GM21619 (cell line): ENCODE data around the gene SECISBP2L.

ENCODE experiments used
- ATAC-seq: cut with Tn5 transposase; IDR thresholded peaks from one replicate; pipeline ENCODE4 v1.9.1; 2021; ENCODE audit not compliant: unreplicated experiment

The SECISBP2L gene

DNA sequence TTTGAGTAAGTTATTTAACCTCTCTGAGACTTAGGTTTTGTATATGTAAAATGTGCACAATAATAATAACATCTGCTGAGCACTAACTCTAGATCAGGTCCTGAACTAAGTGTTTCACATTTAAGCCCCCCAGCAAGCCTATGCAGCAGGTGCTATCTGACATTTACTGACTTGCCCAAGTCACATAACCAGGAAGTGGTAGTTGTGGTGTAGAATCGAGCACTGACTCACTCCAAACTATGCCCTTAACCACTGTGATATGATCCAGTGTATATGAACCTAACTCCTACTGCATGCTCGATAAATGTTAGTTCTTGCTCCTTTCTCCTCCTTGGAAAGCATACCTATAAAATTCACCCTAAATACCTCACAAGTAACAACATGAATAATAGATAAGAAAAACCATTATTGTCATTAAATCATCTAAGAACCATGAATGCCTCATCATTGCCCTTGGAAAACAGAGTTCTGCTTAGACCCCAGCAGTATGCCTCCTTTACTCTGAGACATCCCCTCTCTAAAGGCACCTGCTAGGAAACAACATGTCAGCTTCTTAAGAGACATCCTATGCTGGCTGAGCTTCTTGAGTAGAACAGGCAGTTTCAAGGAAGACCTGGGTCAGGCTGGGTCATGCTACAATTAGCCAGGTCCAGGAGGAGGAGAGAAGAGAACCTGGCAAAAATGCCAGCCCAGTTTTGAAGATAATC, 79.5 kb downstream of the SECISBP2L start:
- peak; percentile 74 for ATAC-seq

- ATAC-seq, result peak; percentile 69
These were observed 80.3 kb downstream of the SECISBP2L start for GRCh38 chr15:48965972-48966371.

DNA sequence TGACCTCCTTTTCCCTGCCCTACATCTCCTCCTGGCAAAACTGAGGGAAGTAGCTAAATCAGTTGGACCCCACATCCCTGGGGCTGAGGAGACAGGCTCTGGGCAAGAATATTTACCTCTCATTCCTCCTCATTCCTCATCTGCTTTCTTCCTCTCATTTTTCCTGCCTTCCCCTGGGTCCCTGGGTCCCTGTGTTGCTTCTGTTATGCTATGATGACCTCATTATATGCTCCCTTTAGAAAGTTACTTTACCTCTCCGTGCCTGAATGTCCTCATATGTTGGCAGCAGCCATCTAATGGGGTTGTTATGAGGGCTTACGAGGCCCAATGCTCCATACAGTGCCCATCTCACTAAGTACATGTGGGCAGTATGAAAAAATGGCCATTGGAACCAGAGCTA, 81.3 kb downstream of the SECISBP2L start:
- no peak for ATAC-seq

GRCh38 chr15:48963524-48964113, 82.6 kb downstream of the SECISBP2L start, which contains the start of gene SHC4:
Gene SHC4 (minus strand): TSS chr15:48963919. CDS start chr15:48963015, 904 bp downstream.
- peak; percentile 35 for ATAC-seq

DNA sequence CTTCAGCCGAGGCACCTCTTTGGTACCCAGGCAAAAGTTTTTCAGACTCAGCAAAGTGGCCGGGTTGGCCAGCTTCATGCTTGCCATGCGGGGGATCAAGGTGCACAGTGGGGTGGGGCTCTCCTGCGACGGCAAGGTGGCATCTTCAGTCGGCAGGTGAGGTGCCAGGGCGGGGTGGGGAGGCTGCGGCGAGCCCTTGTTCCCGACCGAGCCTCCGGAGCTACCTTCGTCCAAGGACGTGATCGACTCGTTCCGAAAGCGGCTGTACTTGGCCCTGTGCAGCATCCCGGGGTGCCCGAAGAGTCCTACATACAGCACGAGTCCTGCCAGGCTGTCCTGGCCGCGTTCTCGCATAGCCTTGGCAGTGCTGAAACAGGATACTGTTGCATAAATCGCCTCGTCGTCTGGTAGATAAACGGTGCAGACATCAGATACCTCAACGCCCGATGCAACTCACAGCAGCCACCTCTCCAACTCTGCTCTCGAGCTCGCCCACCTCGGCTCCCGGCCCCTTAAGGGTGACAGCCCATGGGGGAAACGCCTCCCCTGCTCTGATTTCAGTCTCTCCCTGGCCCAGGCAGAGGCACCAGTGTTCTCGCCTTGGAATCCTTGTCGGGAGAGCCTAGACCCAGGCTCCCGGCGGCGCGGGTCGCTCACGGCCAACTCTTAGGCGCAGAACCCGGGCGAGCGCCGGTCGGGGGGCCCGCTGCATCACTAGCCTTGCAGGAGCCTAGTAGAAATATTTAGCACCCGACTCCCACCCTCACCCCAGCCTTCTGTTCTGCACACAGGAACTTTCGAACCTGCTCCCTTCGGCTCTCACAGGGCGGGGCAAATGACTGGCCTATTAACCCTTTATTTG, 83.4 kb downstream of the SECISBP2L start:
- no peak for ATAC-seq

DNA sequence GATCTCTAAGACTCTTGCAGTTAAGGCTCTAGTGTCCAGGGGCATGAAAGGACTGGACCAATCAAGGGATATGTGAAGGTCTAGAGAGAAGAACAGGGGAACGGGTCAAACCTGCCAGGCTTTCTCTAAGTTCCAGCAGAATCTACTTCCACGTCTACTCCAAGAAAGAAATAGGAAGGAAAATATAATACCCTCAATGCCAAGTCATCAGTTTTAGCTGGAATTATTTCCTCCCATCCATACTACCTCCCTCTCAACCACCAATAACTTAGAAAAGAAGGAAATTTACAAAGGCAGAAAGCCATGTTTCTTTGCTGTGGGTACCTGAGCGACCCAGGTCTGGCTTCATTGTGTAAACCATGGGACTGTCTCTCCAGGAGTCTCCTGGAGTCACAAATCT, 90.3 kb downstream of the SECISBP2L start:
- ATAC-seq, result no peak

DNA sequence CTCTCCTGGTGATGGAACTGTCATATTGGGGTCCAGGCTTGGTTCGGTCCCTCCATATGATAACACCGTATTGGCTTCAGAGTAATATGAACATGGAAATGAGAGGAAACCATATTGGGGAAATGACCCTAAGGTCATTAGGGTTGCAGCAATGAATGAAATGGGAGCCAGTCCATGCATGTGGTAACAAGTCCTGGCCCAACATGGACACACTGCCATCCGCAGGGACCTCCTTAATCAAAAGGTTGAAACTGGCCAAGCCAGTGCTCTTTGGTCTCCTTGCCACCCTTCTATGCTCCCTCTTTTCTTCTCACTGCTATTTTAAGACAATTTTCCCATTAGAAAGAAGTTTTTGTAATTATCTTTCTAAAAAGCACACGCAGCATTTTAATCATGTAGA, 90.9 kb downstream of the SECISBP2L start:
- ATAC-seq, result no peak

DNA sequence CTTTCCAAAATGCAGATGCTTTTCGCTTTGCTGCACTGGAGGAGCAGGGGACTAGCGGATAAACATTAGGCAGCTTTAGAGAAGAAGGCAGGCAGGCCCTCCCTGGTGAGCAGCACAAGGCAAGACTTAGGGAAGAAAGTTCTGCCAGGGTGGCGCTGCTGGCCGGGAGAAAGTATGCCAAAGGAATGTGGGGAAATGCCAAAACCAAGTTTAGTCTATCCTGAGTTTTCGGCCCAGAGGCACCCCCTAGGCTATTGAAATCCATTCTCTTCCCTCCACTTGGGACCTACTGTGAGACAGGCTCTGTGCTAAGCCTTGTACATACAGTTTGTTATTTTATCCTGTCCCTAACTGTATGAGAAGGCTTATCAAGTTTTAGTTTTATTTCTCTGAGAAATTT, 91.7 kb downstream of the SECISBP2L start:
- no peak for ATAC-seq

DNA sequence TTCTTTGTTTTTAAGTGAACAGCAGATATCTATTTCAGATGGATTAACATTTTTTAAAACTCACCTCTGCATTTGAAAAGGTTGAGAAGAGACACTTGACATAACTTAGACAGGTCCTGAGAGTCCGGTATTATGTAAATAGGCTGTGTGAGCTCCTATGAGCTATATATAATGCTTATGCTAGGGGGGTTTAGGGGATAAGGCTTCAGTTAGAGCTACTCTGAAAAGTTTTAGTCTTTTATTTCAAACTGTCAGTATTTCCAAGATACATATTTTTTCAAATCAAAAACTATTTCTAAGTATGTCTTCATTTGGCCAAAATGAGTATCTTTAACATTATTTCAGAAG, 99.4 kb downstream of the SECISBP2L start:
- no peak for ATAC-seq

GRCh38 chr15:48946074-48946839, 100.0 kb downstream of the SECISBP2L start:
- ATAC-seq, result peak; percentile 52

DNA sequence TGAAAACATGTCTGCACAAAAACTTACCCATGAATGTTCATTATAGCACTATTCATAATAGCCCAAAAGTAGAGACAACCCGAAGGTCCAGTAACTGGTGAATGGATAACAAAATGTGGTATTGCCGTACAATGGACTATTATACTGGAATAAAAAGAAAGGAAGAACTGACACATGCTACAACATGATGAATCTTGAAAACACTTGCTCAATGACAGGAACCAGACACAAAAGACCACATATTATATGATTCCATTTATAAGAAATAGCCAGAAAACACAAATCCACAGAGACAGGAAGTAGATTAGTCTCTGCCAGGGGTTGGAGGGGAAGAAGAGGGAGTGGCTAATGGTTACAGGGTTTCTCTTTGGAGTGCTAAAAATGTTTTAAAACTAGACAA, 100.9 kb downstream of the SECISBP2L start:
- ATAC-seq, result no peak

GRCh38 chr15:48941904-48942303, 104.3 kb downstream of the SECISBP2L start:
- ATAC-seq, result no peak

DNA sequence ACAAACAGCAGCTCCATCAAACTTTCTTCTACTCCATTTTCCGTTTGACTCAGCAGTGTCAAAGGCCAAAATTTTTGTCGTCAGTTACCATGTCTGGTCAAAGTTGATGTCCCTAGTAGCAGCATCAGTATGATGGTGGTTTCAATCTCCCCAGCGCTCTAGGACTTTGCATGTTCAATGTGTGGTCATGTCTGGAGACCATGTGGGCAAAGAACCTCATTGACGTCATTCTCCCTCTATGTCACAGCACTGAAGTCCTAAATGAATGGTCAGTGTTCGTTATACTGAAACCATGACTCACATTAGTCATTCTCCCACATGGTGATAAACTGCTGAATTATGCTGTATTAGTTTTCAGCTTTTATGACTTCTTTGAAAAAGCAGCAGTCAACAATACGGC, 105.7 kb downstream of the SECISBP2L start:
- peak; percentile 95 for ATAC-seq

DNA sequence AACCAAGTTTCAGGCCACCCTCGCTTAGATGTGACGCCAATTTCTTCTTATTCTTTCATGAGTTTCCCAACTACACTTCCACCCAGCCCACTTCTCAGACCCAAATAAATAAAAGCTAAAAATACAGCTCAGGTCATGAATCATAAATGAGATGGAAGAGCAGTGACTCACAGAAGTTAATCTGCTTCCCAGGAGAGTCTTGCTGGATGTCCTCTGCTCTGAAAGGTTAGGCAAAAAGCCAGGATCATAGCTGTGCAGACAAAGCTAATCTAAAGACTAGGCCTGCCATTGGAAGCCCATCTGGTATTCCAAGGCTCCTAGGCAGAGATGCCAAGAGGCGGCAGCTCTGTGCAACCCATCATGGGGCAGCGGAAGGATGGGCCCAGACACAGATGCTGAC, 106.6 kb downstream of the SECISBP2L start:
- no peak for ATAC-seq
